GM10248 (cell line): ENCODE data around the gene MRPL55.

Source experiments
- CTCF ChIA-PET: fragments of 300-600 bp; sonication (Branson Sonifier 250); formaldehyde crosslinking; extraction: SDS; loops from one replicate; lab custom pipeline; 2021; ENCODE audit warnings: antibody characterized with exemption; lab: Yijun Ruan, JAX
- POLR2A ChIA-PET: fragments of 350-650 bp; sonication (Branson Sonifier 250); formaldehyde crosslinking; extraction: SDS; loops from one replicate; lab custom pipeline; 2020; ENCODE audit warnings: antibody characterized with exemption; lab: Yijun Ruan, JAX
- DNase-seq: peaks from one replicate; pipeline ENCODE4 v3.0.0; 2012; ENCODE audit errors: extremely low spot score
- TF ChIP-seq, protein P1 (sequence below): IDR thresholded peaks from 2 replicates; pipeline ENCODE4 v1.5.1; 2012; ENCODE audit warnings: mild to moderate bottlenecking, low read depth; ENCODE audit errors: extremely low read depth, missing control alignments, control extremely low read depth

The MRPL55 gene

GRCh38 chr1:228061411-228062084 lies 47.6 kb downstream of the MRPL55 start:
- TF ChIP-seq, protein P1, sequence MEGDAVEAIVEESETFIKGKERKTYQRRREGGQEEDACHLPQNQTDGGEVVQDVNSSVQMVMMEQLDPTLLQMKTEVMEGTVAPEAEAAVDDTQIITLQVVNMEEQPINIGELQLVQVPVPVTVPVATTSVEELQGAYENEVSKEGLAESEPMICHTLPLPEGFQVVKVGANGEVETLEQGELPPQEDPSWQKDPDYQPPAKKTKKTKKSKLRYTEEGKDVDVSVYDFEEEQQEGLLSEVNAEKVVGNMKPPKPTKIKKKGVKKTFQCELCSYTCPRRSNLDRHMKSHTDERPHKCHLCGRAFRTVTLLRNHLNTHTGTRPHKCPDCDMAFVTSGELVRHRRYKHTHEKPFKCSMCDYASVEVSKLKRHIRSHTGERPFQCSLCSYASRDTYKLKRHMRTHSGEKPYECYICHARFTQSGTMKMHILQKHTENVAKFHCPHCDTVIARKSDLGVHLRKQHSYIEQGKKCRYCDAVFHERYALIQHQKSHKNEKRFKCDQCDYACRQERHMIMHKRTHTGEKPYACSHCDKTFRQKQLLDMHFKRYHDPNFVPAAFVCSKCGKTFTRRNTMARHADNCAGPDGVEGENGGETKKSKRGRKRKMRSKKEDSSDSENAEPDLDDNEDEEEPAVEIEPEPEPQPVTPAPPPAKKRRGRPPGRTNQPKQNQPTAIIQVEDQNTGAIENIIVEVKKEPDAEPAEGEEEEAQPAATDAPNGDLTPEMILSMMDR: no peak
- CTCF ChIA-PET: no interaction called here
- POLR2A ChIA-PET: no interaction called here
- no peak for DNase-seq

GRCh38 chr1:228060458-228061190 lies 48.5 kb downstream of the MRPL55 start:
- CTCF ChIA-PET: no interaction called here
- no peak for DNase-seq
- POLR2A ChIA-PET: no interaction called here
- TF ChIP-seq, protein P1: no peak

GRCh38 chr1:228059634-228060457 lies 49.3 kb downstream of the MRPL55 start:
- no peak for DNase-seq
- ChIA-PET CTCF (no interaction called here), POLR2A (no interaction called here)
- TF ChIP-seq, protein P1: no peak

DNA sequence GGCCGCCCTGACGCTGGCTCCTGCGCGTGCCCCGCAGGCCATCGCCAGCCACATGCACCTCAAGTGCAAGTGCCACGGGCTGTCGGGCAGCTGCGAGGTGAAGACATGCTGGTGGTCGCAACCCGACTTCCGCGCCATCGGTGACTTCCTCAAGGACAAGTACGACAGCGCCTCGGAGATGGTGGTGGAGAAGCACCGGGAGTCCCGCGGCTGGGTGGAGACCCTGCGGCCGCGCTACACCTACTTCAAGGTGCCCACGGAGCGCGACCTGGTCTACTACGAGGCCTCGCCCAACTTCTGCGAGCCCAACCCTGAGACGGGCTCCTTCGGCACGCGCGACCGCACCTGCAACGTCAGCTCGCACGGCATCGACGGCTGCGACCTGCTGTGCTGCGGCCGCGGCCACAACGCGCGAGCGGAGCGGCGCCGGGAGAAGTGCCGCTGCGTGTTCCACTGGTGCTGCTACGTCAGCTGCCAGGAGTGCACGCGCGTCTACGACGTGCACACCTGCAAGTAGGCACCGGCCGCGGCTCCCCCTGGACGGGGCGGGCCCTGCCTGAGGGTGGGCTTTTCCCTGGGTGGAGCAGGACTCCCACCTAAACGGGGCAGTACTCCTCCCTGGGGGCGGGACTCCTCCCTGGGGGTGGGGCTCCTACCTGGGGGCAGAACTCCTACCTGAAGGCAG lies 50.0 kb downstream of the MRPL55 start:
- CTCF ChIA-PET: no interaction called here
- no peak for DNase-seq
- TF ChIP-seq, protein P1: no peak
- POLR2A ChIA-PET: no interaction called here

GRCh38 chr1:228058172-228058948 lies 50.7 kb downstream of the MRPL55 start:
- ChIA-PET CTCF (interaction anchor here (0.8 kb wide), 1 partner anchor 16 kb away, joined by 3 read pairs; no protein-coding TSS in a partner anchor), POLR2A (no interaction called here)
- TF ChIP-seq, protein P1: no peak
- no peak for DNase-seq
